ENCODE measurements around the gene OR6V1. TPM values are rescaled to one million over a fixed set of nuclear protein-coding genes. Genes with fewer than 3 reads are reported as not detected.

The OR6V1 gene
- total RNA-seq, 1 experiment from 2014 or later = not detected

DNA sequence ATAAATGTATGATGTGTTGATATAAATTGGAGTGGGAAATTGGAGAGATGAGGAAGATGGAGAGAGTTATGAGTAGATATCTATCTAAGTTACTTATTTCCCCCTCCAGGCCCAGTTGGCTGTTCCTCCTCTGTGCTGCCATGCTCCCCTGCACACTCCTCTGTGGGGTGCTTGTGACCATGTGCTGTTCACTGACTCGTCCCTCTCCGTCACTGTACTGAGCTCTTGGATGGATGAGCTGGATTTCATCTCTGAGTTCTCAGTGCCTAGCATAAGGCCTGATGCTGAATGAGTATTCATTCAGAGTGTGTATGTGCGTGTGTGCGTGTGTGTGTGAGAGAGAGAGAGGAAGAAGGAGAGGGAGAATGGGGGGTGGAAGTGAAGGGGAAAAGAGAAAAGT, 39.7 kb upstream of the OR6V1 start:
- H3K36me3 ChIP-seq (ENCODE audit: insufficient read depth, low read length, poor library complexity, severe bottlenecking) = no peaks in the 10 kb centered on the region
- no peak for DNase-seq (ENCODE audit: low spot score)
- intact Hi-C loops (cut with micrococcal nuclease; ENCODE audit: unreplicated experiment) = no loop called here
- H3K4me3 ChIP-seq (ENCODE audit: low read depth, low read length, poor library complexity, severe bottlenecking) = no peak overlapping the region
- TF ChIP-seq EZH2 (IDR thresholded peaks at IDR 0.05; ENCODE audit: borderline replicate concordance, low read depth, low read length, poor library complexity, severe bottlenecking) = no peak
- TF ChIP-seq, protein P1, sequence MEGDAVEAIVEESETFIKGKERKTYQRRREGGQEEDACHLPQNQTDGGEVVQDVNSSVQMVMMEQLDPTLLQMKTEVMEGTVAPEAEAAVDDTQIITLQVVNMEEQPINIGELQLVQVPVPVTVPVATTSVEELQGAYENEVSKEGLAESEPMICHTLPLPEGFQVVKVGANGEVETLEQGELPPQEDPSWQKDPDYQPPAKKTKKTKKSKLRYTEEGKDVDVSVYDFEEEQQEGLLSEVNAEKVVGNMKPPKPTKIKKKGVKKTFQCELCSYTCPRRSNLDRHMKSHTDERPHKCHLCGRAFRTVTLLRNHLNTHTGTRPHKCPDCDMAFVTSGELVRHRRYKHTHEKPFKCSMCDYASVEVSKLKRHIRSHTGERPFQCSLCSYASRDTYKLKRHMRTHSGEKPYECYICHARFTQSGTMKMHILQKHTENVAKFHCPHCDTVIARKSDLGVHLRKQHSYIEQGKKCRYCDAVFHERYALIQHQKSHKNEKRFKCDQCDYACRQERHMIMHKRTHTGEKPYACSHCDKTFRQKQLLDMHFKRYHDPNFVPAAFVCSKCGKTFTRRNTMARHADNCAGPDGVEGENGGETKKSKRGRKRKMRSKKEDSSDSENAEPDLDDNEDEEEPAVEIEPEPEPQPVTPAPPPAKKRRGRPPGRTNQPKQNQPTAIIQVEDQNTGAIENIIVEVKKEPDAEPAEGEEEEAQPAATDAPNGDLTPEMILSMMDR (conservative IDR thresholded peaks at IDR 0.05; ENCODE audit: low read depth, low read length) = no peak
- ChIA-PET POLR2A (ENCODE audit: low non-redundant PET) (no interaction called here), CTCF (interaction anchor here (0.7 to 1.8 kb wide), 2 partner anchors 48 to 203 kb away, joined by 3 to 7 read pairs; no protein-coding TSS in a partner anchor)
- H3K9me3 ChIP-seq (ENCODE audit: low read depth, low read length, poor library complexity, severe bottlenecking) = no peaks in the 10 kb centered on the region
- H3K27ac ChIP-seq (ENCODE audit: low read depth, low read length, poor library complexity, severe bottlenecking) = no peak overlapping the region
- no TSS peak for BruUV-seq (replicated peaks)
- H3K4me1 ChIP-seq (ENCODE audit: insufficient read depth, low read length, poor library complexity, severe bottlenecking) = no peaks in the 10 kb centered on the region
- peaks cover 3% of the 10 kb centered on the region for H3K27me3 ChIP-seq (replicated peaks; ENCODE audit: insufficient read depth, low read depth, low read length, poor library complexity)

DNA sequence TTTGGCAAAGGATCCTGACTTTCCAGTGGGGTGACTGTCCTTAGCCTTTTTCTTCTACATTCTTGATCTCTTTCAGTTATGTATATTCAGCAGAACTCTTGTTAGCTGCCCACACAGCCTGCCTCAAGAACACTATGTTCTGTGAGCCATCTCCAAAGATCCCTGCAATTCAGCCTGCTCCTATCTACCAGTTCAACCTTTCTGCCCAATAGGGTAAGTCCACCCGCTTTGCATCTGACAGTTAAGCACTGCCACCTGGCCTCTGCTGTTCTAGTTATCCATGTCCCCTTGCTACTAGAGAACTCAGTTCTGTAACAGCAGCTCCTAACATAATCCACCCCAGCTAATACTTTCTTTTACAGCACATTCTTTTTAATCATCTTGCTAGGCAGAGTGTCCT, 38.7 kb upstream of the OR6V1 start:
- CTCF ChIA-PET = interaction anchor here (1.8 kb wide), 1 partner anchor 202 kb away, joined by 7 read pairs; no protein-coding TSS in a partner anchor
- POLR2A ChIA-PET (ENCODE audit: low non-redundant PET) = no interaction called here

DNA sequence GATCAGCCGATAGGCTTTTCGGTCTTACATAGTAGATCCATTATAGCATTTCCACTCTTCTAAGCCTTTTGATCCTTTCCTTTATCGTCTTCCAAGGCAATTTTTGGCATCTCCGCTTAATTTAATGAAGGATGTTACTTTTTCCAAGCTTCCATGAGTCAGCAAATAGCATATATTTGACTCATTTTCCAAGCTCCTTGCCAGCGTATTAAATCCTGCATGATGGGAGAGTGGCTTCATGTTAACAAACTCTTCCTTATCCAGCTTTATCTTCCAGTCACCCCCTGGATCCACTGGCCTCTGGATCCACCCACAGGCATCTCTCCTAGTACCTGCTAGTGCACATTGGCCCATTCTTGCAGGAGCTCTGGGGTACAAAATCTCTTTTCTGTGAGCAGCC, 38.2 kb upstream of the OR6V1 start:
- POLR2A ChIA-PET (ENCODE audit: low non-redundant PET) = no interaction called here
- no peaks in the 10 kb centered on the region for H3K9me3 ChIP-seq (ENCODE audit: low read depth, low read length, poor library complexity, severe bottlenecking)
- no peak for DNase-seq (ENCODE audit: low spot score)
- H3K27ac ChIP-seq (ENCODE audit: low read depth, low read length, poor library complexity, severe bottlenecking) = no peak overlapping the region
- intact Hi-C loops (cut with micrococcal nuclease; ENCODE audit: unreplicated experiment) = no loop called here
- BruUV-seq (replicated peaks) = no TSS peak
- H3K27me3 ChIP-seq (replicated peaks; ENCODE audit: insufficient read depth, low read depth, low read length, poor library complexity) = peaks cover 3% of the 10 kb centered on the region
- TF ChIP-seq, protein P1 (conservative IDR thresholded peaks at IDR 0.05; ENCODE audit: low read depth, low read length) = no peak
- no peak for TF ChIP-seq EZH2 (IDR thresholded peaks at IDR 0.05; ENCODE audit: borderline replicate concordance, low read depth, low read length, poor library complexity, severe bottlenecking)
- no peak overlapping the region for H3K4me3 ChIP-seq (ENCODE audit: low read depth, low read length, poor library complexity, severe bottlenecking)
- H3K4me1 ChIP-seq (ENCODE audit: insufficient read depth, low read length, poor library complexity, severe bottlenecking) = no peaks in the 10 kb centered on the region
- no peaks in the 10 kb centered on the region for H3K36me3 ChIP-seq (ENCODE audit: insufficient read depth, low read length, poor library complexity, severe bottlenecking)
- CTCF ChIA-PET = no interaction called here

More for the DNA sequence above, 38.7 kb upstream of the OR6V1 start:
- intact Hi-C loops (cut with micrococcal nuclease; ENCODE audit: unreplicated experiment) = no loop called here
- no peak overlapping the region for H3K27ac ChIP-seq (ENCODE audit: low read depth, low read length, poor library complexity, severe bottlenecking)
- no peak overlapping the region for H3K4me3 ChIP-seq (ENCODE audit: low read depth, low read length, poor library complexity, severe bottlenecking)
- no peaks in the 10 kb centered on the region for H3K9me3 ChIP-seq (ENCODE audit: low read depth, low read length, poor library complexity, severe bottlenecking)
- no TSS peak for BruUV-seq (replicated peaks)
- H3K4me1 ChIP-seq (ENCODE audit: insufficient read depth, low read length, poor library complexity, severe bottlenecking) = no peaks in the 10 kb centered on the region
- TF ChIP-seq EZH2 (IDR thresholded peaks at IDR 0.05; ENCODE audit: borderline replicate concordance, low read depth, low read length, poor library complexity, severe bottlenecking) = no peak
- TF ChIP-seq, protein P1 (conservative IDR thresholded peaks at IDR 0.05; ENCODE audit: low read depth, low read length) = no peak
- H3K27me3 ChIP-seq (replicated peaks; ENCODE audit: insufficient read depth, low read depth, low read length, poor library complexity) = peaks cover 3% of the 10 kb centered on the region
- no peak for DNase-seq (ENCODE audit: low spot score)
- H3K36me3 ChIP-seq (ENCODE audit: insufficient read depth, low read length, poor library complexity, severe bottlenecking) = no peaks in the 10 kb centered on the region

All from A673 (cell line).